Keratinocyte (primary cell): ENCODE measurements around the gene TIE1. TPM values are rescaled to one million over a fixed set of nuclear protein-coding genes. Genes with fewer than 3 reads are reported as not detected.

ENCODE experiments used
- DNase-seq: peaks from one replicate; pipeline ENCODE4 v3.0.0-alpha.2; 2011; ENCODE audit warnings: low read depth, missing footprints, low spot score
- FAIRE-seq: peaks from 2 replicates; lab custom pipeline; 2011; peaks lifted over from hg19 to GRCh38; lab: Jason Lieb, UNC
- H2AFZ ChIP-seq: 2 replicates; pipeline ENCODE4 v1.6.0; 2012; ENCODE audit warnings: low read length, control low read depth, inconsistent platforms; ENCODE audit not compliant: control insufficient read depth
- H3K27ac ChIP-seq: 2 replicates; pipeline ENCODE4 v1.5.1; 2011; ENCODE audit warnings: low read length; ENCODE audit not compliant: control insufficient read depth, insufficient read depth
- H3K27me3 ChIP-seq: 3 replicates; pipeline ENCODE4 v1.6.0; 2011; ENCODE audit warnings: low read length; ENCODE audit not compliant: control insufficient read depth, insufficient read depth; ENCODE audit errors: extremely low read depth
- H3K36me3 ChIP-seq, 2 experiments: 2 replicates in 1 of 2; 3 replicates in 1 of 2; pipeline ENCODE4 v1.5.1; 2011; ENCODE audit warnings: low read length in 2 of 2, mild to moderate bottlenecking in 1 of 2; ENCODE audit not compliant: control insufficient read depth in 2 of 2, insufficient read depth in 2 of 2; ENCODE audit errors: extremely low read depth in 1 of 2
- H3K4me1 ChIP-seq: 3 replicates; pipeline ENCODE4 v1.5.1; 2011; ENCODE audit warnings: low read length; ENCODE audit not compliant: control insufficient read depth, insufficient read depth; ENCODE audit errors: extremely low read depth
- H3K4me2 ChIP-seq: 3 replicates; pipeline ENCODE4 v1.6.0; 2011; ENCODE audit warnings: low read depth, low read length; ENCODE audit not compliant: control insufficient read depth, insufficient read depth; ENCODE audit errors: extremely low read depth
- H3K4me3 ChIP-seq, 3 experiments: fragments of 200-600 bp in 1 of 3; sonication (generic) in 1 of 3; 2 replicates in 2 of 3; 3 replicates in 1 of 3; pipeline ENCODE4 v1.5.1; 2011 to 2016; ENCODE audit warnings: low read length in 3 of 3, mild to moderate bottlenecking in 3 of 3, control low read depth in 2 of 3, inconsistent platforms in 1 of 3, low read depth in 1 of 3, mixed read lengths in 1 of 3, mixed run types in 1 of 3, moderate library complexity in 1 of 3; ENCODE audit not compliant: control insufficient read depth in 2 of 3, insufficient read depth in 2 of 3; ENCODE audit errors: extremely low read depth in 1 of 3
- H3K79me2 ChIP-seq: 2 replicates; pipeline ENCODE4 v1.6.0; 2012; ENCODE audit warnings: low read length; ENCODE audit not compliant: control insufficient read depth, insufficient read depth
- H3K9ac ChIP-seq: 3 replicates; pipeline ENCODE4 v1.6.0; 2011; ENCODE audit warnings: low read length; ENCODE audit not compliant: control insufficient read depth, insufficient read depth; ENCODE audit errors: extremely low read depth
- H3K9me1 ChIP-seq: 3 replicates; pipeline ENCODE4 v1.6.0; 2011; ENCODE audit warnings: low read length; ENCODE audit not compliant: control insufficient read depth, insufficient read depth; ENCODE audit errors: extremely low read depth
- H3K9me3 ChIP-seq: 2 replicates; pipeline ENCODE4 v1.5.1; 2012; ENCODE audit warnings: low read depth, low read length; ENCODE audit not compliant: control insufficient read depth
- H4K20me1 ChIP-seq: 3 replicates; pipeline ENCODE4 v1.6.0; 2011; ENCODE audit warnings: low read length; ENCODE audit not compliant: control insufficient read depth, insufficient read depth; ENCODE audit errors: extremely low read depth
- CTCF ChIP-seq, 3 experiments: IDR thresholded peaks in 1 of 3; conservative IDR thresholded peaks in 1 of 3; optimal IDR thresholded peaks in 1 of 3; 2 replicates in 2 of 3; 3 replicates in 1 of 3; pipeline versions ENCODE3 to v1.5.1; 2011; ENCODE audit warnings: low read length in 3 of 3, mild to moderate bottlenecking in 3 of 3, moderate library complexity in 2 of 3, control low read depth in 1 of 3, inconsistent platforms in 1 of 3; ENCODE audit not compliant: insufficient read depth in 2 of 3; ENCODE audit errors: extremely low read depth in 1 of 3
- EZH2 ChIP-seq: IDR thresholded peaks from one replicate; pipeline ENCODE4 v1.6.1; 2012; ENCODE audit warnings: inconsistent platforms, mild to moderate bottlenecking, low read length, moderate library complexity
- dilution Hi-C: fragments of 300-500 bp; cut with MboI; formaldehyde crosslinking; loops from one replicate; pipeline ENCODE4 v1.7.0; 2020; ENCODE audit warnings: low sequenced_read_pairs; ENCODE audit not compliant: extremely low pct_ligation_motif_present
- polyA plus RNA-seq, 5 experiments: library from polyadenylated mRNA; depleted of rRNA in 3 of 5; stranded (reverse) in 3 of 5; stranded (forward) in 1 of 5; unstranded in 1 of 5; fragments of >200 nt; gene quantifications; 1 replicate in 1 of 5; 2 replicates in 3 of 5; 3 replicates in 1 of 5; pipeline versions ENCODE4 v1.2.1 to v1.2.3, GENCODE V29; 2011 to 2012; ENCODE audit warnings: missing spikeins in 2 of 5, low read depth in 1 of 5, low replicate concordance in 1 of 5

TIE1 gene
- polyA plus RNA-seq, 1 donor (not counting 4 experiments of a cell fraction or from before 2014, with no cell fraction given) = not detected

GRCh38 chr1:43307458-43308158 is 6.8 kb downstream of the TIE1 start:
- DNase-seq (no peak), FAIRE-seq (no peak)
- peaks cover 12% of the 10 kb centered on the region for H3K27me3 ChIP-seq
- dilution Hi-C loops = no loop called here
- H3K36me3 ChIP-seq = no peaks in the 10 kb centered on the region
- H3K27ac ChIP-seq = no peak overlapping the region
- no peaks in the 10 kb centered on the region for H4K20me1 ChIP-seq
- H2AFZ ChIP-seq = no peak overlapping the region
- no peaks in the 10 kb centered on the region for H3K4me1 ChIP-seq
- H3K79me2 ChIP-seq = no peaks in the 10 kb centered on the region
- H3K9me1 ChIP-seq = no peaks in the 10 kb centered on the region
- TF ChIP-seq EZH2 (no peak), CTCF (optimal IDR thresholded peaks at IDR 0.05 in 1 of 3, IDR thresholded peaks at IDR 0.05 in 1 of 3, conservative IDR thresholded peaks at IDR 0.05 in 1 of 3; ENCODE audit: extremely low read depth in 1 of 3, insufficient read depth in 2 of 3, low read length in 3 of 3) (no peak)
- H3K9me3 ChIP-seq = no peaks in the 10 kb centered on the region
- H3K9ac ChIP-seq = no peak overlapping the region
- no peak overlapping the region for H3K4me3 ChIP-seq
- no peak overlapping the region for H3K4me2 ChIP-seq

GRCh38 chr1:43308635-43309404 is 8.0 kb downstream of the TIE1 start:
- Histone ChIP-seq H4K20me1 (no peaks in the 10 kb centered on the region), H3K36me3 (no peaks in the 10 kb centered on the region), H3K9me3 (no peaks in the 10 kb centered on the region), H3K4me1 (no peaks in the 10 kb centered on the region), H3K27ac (no peak overlapping the region), H3K9ac (no peak overlapping the region), H3K9me1 (no peaks in the 10 kb centered on the region), H2AFZ (no peak overlapping the region), H3K4me2 (no peak overlapping the region), H3K4me3 (no peak overlapping the region), H3K27me3 (peaks cover 9% of the 10 kb centered on the region), H3K79me2 (no peaks in the 10 kb centered on the region)
- dilution Hi-C loops = no loop called here
- no peak for FAIRE-seq
- no peak for TF ChIP-seq EZH2
- TF ChIP-seq CTCF (optimal IDR thresholded peaks at IDR 0.05 in 1 of 3, IDR thresholded peaks at IDR 0.05 in 1 of 3, conservative IDR thresholded peaks at IDR 0.05 in 1 of 3; ENCODE audit: extremely low read depth in 1 of 3, insufficient read depth in 2 of 3, low read length in 3 of 3) = no peak
- no peak for DNase-seq
